Gastrocnemius medialis (tissue), 4 donors: ENCODE measurements around the gene GALNT2. TPM values are rescaled to one million over a fixed set of nuclear protein-coding genes. Genes with fewer than 3 reads are reported as not detected.

Experiments used
- ATAC-seq, 2 donors: fragments of 150-250 bp; one replicate each; pipeline ENCODE4 v1.9.1; 2016
- DNase-seq, 2 donors: peaks; one replicate each; pipeline ENCODE4 v3.0.0-alpha.2; 2019
- H3K27ac ChIP-seq, 4 donors: fragments of 200-600 bp; sonication (generic); 1 replicate in 1 of 4; 2 replicates in 3 of 4; pipeline ENCODE4 v1.5.1; 2016 to 2018; ENCODE audit warnings: mild to moderate bottlenecking in 2 of 4, moderate library complexity in 1 of 4
- H3K27me3 ChIP-seq, 3 donors: fragments of 200-600 bp; sonication (generic) in 2 of 3; 1 replicate in 1 of 3; 2 replicates in 2 of 3; pipeline versions ENCODE4 v1.5.1 to v1.6.0; 2016 to 2019; ENCODE audit warnings: mild to moderate bottlenecking in 1 of 3, moderate library complexity in 1 of 3
- H3K36me3 ChIP-seq, 2 donors: fragments of 200-600 bp; sonication (generic) in 1 of 2; one replicate each; pipeline ENCODE4 v1.5.1; 2017 to 2018
- H3K4me1 ChIP-seq, 2 donors: fragments of 200-600 bp; sonication (generic) in 1 of 2; one replicate each; pipeline ENCODE4 v1.5.1; 2016 to 2017; ENCODE audit warnings: mild to moderate bottlenecking in 2 of 2
- H3K4me3 ChIP-seq, 4 donors: fragments of 200-600 bp; sonication (generic) in 3 of 4; 1 replicate in 1 of 4; 2 replicates in 3 of 4; pipeline ENCODE4 v1.5.1; 2016 to 2019; ENCODE audit warnings: mild to moderate bottlenecking in 2 of 4
- H3K9me3 ChIP-seq, 3 donors: fragments of 200-600 bp; sonication (generic) in 2 of 3; 1 replicate in 1 of 3; 2 replicates in 2 of 3; pipeline ENCODE4 v1.5.1; 2016 to 2019
- CTCF ChIP-seq, 5 experiments: fragments of 450-650 bp in 3 of 5; fragments of 200-600 bp in 2 of 5; sonication (generic) in 2 of 5; IDR thresholded peaks in 4 of 5; conservative IDR thresholded peaks in 1 of 5; 1 replicate in 4 of 5; 2 replicates in 1 of 5; pipeline ENCODE4 v1.5.1; 2016 to 2019; ENCODE audit warnings: antibody characterized with exemption in 5 of 5, mild to moderate bottlenecking in 3 of 5, moderate library complexity in 3 of 5
- POLR2A ChIP-seq, 2 donors: fragments of 450-650 bp; IDR thresholded peaks; one replicate each; pipeline ENCODE4 v1.6.1; 2017; ENCODE audit warnings: antibody characterized with exemption in 2 of 2, mild to moderate bottlenecking in 2 of 2, moderate library complexity in 2 of 2
- in situ Hi-C, 4 donors: fragments of 200-750 bp; cut with MboI; loops; one replicate each; pipeline versions ENCODE4 v1.15.0 to v1.8.0; 2017; ENCODE audit warnings: low sequenced_read_pairs in 4 of 4
- intact Hi-C: fragments of 100-400 bp; cut with DNase I; formaldehyde crosslinking; loops from one replicate; pipeline ENCODE4 v1.15.1; 2023; ENCODE audit warnings: low total_unique reads
- total RNA-seq, 4 donors: library from RNA; depleted of rRNA; stranded (reverse); fragments of >200 nt; gene quantifications; one replicate each; pipeline versions ENCODE4 v1.1.0 to v1.2.3, GENCODE V29; 2016

GALNT2 gene
- total RNA-seq, 4 donors from 2014 or later = 73.7 to 106 (median 78.3) TPM

DNA sequence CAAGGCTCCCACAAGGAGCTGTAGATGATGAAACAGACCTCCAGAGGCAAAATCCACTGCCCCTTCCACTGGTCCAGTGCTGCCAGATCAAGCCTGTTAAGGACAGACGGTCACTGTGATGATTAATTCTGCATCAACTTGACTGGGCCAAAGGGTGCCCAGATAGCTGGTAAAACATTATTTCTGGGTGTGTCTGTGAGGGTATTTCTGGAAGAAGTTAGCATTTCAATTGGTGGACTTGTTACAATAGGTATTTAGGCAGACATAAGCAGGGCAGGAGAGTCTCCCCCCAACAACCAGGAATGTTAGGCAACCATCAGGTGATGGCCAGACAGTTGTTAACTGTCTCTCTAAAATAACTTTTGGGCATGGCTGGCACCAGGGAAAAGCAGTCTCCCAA lies 40.9 kb upstream of the GALNT2 start:
- Histone ChIP-seq H3K27ac (no peak overlapping the region), H3K36me3 (no peaks in the 10 kb centered on the region), H3K4me3 (no peak overlapping the region), H3K9me3 (no peaks in the 10 kb centered on the region), H3K27me3 (no peaks in the 10 kb centered on the region), H3K4me1 (no peaks in the 10 kb centered on the region)
- intact Hi-C loops (no loop called here), in situ Hi-C loops (no loop called here)
- ATAC-seq = no peak
- no peak for DNase-seq
- TF ChIP-seq POLR2A (IDR thresholded peaks at IDR 0.05) (no peak), CTCF (IDR thresholded peaks at IDR 0.05 in 4 of 5, conservative IDR thresholded peaks at IDR 0.05 in 1 of 5) (no peak)

- in situ Hi-C loops (no loop called here), intact Hi-C loops (no loop called here)
- no peak for TF ChIP-seq POLR2A (IDR thresholded peaks at IDR 0.05)
- no peak for TF ChIP-seq CTCF (IDR thresholded peaks at IDR 0.05 in 4 of 5, conservative IDR thresholded peaks at IDR 0.05 in 1 of 5)
- Histone ChIP-seq H3K4me1 (no peaks in the 10 kb centered on the region), H3K4me3 (no peak overlapping the region), H3K27me3 (no peaks in the 10 kb centered on the region), H3K36me3 (no peaks in the 10 kb centered on the region), H3K27ac (no peak overlapping the region), H3K9me3 (no peaks in the 10 kb centered on the region)
- DNase-seq (no peak), ATAC-seq (no peak)
Observed at GRCh38 chr1:230026572-230026971, 40.5 kb upstream of the GALNT2 start.

DNA sequence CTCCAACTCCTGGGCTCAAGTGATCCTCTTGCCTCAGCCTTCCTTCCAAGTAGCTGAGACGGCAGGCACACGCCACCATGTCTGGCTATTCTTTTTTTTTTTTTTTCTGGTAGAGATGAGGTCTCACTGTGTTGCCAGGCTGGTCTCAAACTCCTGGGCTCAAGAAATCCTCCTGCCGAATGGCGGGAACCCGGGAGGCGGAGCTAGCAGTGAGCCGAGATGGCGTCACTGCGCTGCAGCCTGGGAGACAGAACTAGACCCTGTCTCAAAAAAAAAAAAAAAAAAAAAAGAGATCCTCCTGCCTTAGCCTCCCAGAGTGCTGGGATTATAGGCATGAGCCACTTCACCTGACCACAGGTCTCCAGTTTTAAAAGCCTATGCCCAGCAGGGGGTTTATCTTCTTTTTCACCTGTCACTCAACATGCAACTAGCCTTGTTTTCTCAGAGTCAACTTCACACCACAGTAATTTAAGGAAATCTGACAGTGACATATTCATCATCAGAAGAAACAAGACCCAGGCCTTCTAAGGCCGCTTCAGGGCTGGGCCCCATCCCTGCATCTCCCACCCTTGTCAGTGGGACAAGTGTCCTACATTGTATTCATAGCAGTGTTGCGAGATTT lies 38.3 kb upstream of the GALNT2 start:
- no peak for TF ChIP-seq POLR2A (IDR thresholded peaks at IDR 0.05)
- no peak for TF ChIP-seq CTCF (IDR thresholded peaks at IDR 0.05 in 4 of 5, conservative IDR thresholded peaks at IDR 0.05 in 1 of 5)
- Histone ChIP-seq H3K4me3 (no peak overlapping the region), H3K27ac (no peak overlapping the region), H3K36me3 (no peaks in the 10 kb centered on the region), H3K4me1 (no peaks in the 10 kb centered on the region), H3K9me3 (no peaks in the 10 kb centered on the region), H3K27me3 (no peaks in the 10 kb centered on the region)
- ATAC-seq = no peak
- DNase-seq = no peak
- intact Hi-C loops (no loop called here), in situ Hi-C loops (no loop called here)

GRCh38 chr1:230029244-230029941 lies 37.6 kb upstream of the GALNT2 start:
- H3K9me3 ChIP-seq = no peaks in the 10 kb centered on the region
- TF ChIP-seq CTCF (IDR thresholded peaks at IDR 0.05 in 4 of 5, conservative IDR thresholded peaks at IDR 0.05 in 1 of 5) = no peak
- TF ChIP-seq POLR2A (IDR thresholded peaks at IDR 0.05) = no peak
- in situ Hi-C loops = no loop called here

More at GRCh38 chr1:230029244-230029941, 37.6 kb upstream of the GALNT2 start:
- H3K27ac ChIP-seq = no peak overlapping the region
- ATAC-seq (no peak), DNase-seq (no peak)
- H3K27me3 ChIP-seq = no peaks in the 10 kb centered on the region
- no peaks in the 10 kb centered on the region for H3K4me1 ChIP-seq
- intact Hi-C loops = no loop called here
- H3K36me3 ChIP-seq = no peaks in the 10 kb centered on the region
- no peak overlapping the region for H3K4me3 ChIP-seq
